HG02798 (cell line): ENCODE data around the gene VSIG10L.

Experiments
- ATAC-seq: cut with Tn5 transposase; IDR thresholded peaks from one replicate; pipeline ENCODE4 v1.9.1; 2021; ENCODE audit warnings: mild to moderate bottlenecking; ENCODE audit not compliant: unreplicated experiment, poor library complexity

VSIG10L gene

DNA sequence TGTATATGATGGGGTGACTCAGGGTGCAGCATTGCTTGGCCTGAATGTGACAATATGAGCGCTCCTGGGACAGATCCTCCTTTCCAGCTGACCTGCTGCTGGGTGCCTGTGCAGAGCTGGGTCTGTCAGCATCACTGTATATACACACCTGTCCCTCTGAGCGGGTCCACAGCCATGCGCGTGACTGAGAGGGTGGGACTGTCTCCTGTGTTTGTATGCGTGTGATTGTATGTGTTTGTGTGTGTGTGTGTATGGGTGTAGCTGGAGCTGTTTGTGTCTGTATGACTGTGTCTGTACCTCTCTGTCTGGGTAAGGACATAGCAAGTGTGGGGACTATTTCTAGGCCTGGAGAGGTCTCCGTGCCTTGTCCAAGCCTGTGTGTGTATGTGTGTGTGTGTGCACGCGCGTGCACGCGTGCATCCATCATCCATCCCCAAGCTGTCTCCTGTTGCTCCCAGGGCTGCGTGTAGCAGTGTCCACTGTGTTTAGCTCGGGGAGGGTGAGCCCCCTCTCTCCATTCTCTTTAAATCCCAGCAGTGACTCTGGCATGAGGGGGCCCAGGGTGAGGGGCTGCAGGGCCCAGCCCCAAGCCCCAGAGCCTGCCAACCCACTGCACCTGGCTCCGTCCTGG, 22.2 kb downstream of the VSIG10L start:
- ATAC-seq, result no peak

DNA sequence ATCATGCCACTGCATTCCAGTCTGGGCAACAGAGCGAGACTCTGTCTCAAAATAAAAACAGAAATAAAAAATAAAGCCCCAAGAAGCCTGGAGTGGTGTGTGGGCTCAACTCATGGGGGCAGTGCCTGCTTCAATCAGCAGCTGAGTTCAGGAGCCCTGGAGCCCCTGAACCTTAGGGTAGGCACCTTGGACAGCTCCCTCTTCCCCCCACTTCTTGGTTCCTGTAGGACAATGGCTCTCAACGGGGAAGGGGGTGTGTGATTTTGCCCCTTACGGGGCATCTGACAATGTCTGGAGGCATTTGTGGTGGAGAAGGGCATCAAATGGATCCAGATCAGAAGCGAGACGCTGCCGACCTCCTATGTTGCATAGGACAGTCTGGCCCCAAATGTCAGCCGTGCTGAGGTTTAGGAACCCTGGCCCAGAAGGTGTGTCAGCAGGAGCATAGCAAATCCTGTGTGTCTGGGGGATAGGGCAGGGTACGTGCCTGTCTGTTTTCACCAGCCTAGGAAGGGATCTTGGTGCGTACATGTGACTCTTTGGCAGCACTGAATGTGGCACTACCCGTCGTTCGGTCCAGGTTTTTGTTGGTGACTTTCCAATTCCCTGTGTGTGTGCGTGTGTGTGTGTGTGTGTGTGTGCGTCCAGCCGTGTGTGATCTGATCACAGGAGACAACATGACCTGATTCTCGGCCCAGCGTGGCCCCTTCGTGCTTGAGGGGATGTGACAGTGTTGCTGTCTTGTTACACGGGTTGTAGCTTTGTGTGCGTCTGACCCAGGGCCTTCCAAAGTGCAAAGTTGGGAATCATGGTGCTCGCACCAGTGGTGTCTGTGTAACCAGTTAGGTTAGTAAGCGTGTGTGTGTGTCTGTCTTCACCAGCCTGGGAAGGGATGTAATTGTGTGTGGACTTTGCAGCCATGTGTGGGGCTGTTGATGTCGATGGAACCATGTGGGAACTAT, 23.0 kb downstream of the VSIG10L start:
- ATAC-seq, result no peak

DNA sequence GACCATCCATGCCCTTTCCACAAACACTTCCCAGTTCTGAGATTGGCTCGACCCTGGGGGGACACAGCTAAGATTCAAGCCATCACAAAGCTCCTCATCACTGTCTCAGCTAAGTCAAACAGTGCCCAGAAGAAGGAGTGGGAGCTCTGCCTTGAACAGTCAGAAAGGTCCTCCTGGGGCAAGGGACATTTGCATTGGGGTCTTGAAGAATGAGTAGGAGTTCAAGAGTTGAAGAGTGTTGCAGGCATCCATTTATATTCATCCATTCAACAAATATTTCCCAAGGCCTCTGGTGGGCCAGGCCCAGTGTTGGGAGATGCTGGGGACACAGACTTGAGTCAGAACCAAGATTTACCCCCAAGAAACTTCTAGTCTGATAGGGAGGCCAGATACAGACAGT, 24.0 kb downstream of the VSIG10L start:
- no peak for ATAC-seq

DNA sequence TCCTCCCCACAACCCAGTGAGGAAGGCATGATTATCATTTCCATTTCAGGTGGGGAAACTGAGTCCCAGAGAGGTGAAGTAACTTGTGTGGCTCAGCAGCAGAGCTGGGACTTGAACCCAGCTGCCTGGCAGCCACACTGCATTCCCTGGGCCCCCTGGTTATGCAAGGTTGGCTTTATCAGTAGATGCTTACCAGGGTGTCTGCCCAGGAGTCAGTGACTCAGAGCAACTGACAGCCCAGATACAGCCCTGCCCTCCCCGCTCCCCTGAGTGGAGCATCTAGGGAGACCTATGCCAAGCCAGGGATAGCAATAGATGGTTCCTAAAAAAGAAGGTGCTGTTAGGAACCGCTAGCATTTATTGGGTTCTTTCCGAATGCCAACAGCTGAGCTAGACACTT, 24.6 kb downstream of the VSIG10L start:
- no peak for ATAC-seq

DNA sequence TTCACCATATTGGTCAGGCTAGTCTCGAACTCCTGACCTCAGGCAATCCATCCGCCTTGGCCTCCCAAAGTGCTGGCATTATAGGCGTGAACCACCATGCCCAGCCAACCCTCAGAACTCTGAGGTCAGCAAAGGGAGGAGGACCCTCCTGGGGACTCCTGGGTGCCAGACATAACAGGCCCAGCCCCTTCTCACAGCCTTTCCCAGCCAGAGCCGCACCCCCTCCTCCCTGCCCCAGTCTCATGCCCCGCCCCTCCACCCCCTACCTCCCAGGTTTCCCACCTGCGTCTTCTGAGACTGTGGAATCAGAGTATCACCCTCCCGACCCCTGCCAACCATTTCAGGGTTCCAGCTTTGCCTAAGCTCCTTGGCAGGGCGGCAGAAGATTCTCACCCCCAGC, 25.3 kb downstream of the VSIG10L start:
- no peak for ATAC-seq

DNA sequence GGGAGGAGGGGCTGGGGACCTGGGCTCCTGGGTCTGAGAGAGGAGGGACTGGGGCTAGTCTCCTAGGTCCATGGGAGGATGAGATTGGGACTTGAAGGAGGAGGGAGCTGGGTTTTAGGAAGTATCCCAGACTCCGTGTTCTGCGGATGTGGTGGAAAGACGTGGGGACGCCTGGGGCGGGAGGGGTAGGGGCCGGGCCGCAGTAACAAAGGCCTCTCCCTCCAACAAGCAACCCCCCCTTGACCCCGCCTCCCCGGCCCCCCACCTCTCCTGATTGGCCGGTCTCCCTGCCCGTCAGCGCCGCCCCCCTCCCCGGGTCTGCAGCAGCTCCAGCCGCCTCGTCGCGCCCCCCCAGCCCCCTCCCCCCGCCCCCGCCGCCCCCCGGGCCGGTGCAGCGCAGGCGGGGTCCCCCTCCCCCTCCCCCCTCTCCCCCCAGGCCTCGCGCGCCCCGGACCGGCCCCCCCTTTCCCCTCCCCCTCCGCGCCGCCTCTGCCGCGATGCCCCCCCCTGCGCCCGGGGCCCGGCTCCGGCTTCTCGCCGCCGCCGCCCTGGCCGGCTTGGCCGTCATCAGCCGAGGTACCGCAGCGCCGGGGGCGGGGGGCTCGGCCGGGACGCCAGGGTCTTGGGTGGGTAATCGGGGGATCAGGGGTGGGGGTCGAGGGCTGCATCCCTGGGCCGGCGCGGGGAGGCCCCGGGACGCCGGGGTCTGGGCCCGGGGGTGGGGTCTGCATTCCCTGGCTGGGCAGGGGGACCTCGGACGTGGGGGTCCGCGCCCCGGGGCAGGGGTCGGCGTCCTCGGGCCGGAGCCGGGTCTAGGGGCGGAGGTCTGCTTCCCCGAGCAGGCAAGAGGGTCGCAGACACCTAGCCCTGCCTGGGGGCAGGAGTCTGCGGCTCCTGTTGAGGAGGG, 30.3 kb downstream of the VSIG10L start, which contains the start of gene IGLON5:
Gene IGLON5, plus strand, starts transcription at position 294 of the 907 bp plus-strand sequence. Its CDS starts 204 bp downstream, at position 498.
- ATAC-seq, result no peak

DNA sequence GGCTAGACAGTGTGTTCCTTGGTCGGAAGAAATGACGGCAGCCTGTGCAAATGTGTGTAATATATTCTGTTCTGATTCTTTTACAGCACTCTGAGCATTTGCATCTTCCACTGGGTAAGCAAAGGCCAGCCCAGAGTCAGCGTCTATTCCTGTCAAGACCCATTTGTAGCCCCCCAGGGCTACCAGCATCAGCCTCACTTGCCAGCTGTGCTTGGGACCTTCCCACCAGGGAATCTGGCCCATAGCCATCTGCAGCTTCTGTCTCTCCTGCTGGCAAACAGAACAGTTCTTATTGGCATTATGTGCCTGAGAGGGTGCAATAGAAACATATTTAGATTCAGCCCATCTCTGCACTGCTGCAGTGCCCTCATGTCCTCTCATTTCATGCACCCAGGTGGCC, 36.5 kb downstream of the VSIG10L start:
- no peak for ATAC-seq

DNA sequence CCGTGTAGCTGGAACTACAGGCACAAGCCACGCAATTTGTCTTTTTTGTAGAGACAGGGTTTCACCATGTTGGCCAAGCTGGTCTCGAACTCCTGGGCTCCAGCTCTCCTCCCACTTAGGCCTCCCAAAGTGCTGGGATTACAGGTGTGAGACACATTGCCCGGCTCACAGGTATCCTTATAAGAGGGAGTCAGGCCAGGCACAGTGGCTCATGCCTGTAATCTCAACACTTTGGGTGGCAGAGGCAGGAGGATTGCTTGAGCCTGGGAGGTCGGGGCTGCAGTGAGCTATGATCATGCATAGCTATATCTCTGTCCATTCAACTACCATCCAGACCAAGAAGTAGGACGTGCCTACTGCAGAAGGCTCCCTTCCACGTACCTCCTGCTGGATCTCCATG, 40.7 kb downstream of the VSIG10L start:
- ATAC-seq, result no peak

DNA sequence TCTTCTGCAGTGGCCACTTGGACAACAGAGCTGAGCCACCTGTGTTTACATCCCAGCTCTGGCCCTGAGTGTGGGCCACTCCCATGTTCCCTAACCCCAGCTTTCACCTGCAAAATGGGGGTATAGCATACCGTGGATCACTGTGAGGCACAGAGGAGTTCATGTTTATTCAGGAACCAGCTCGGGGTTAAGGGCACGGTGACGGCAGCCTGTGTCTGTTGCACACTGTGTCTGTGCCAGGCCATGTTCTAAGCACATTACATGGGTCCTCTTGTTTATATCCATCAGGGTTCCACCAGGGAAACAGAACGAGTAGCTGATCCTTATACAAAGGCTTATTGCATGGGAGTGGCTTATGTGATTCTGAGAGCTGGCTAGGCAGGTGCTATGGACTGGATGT, 44.5 kb downstream of the VSIG10L start:
- no peak for ATAC-seq

DNA sequence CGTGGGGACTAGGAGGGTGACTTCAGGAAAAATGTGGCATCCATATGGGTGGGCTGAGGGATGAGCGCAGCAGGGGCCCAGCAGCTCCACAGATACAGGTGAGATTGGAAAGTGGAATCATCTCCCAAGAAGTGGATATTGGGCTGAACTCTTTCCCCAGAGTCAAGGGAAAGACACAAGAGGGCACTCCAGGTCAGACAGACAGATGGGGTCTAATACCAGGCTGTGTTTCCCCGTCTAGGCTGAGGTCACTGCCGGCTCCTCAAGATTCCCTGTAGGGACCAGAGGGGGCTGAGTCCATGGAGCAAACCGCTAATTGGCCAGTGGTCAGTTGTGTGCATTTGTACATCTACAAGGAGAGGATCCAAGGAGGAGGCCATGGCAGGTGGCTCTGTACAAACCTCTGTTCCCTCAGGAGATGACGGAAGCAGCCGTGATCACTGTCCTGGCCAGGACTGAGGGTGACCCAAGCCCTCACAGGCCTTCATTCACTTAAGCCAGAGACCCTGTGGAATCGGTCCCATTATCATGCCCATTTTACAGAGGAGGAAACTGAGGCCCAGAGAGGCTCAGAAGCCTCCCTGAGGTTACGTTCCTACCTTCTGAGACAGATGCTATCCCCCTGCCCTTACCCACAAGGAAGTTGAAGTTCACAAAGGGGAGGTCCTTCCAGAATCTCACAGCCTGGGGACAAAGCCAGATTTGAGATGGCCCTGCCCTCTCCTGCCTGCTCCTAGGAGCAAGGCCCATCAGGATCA, 45.4 kb downstream of the VSIG10L start:
- ATAC-seq, result no peak

DNA sequence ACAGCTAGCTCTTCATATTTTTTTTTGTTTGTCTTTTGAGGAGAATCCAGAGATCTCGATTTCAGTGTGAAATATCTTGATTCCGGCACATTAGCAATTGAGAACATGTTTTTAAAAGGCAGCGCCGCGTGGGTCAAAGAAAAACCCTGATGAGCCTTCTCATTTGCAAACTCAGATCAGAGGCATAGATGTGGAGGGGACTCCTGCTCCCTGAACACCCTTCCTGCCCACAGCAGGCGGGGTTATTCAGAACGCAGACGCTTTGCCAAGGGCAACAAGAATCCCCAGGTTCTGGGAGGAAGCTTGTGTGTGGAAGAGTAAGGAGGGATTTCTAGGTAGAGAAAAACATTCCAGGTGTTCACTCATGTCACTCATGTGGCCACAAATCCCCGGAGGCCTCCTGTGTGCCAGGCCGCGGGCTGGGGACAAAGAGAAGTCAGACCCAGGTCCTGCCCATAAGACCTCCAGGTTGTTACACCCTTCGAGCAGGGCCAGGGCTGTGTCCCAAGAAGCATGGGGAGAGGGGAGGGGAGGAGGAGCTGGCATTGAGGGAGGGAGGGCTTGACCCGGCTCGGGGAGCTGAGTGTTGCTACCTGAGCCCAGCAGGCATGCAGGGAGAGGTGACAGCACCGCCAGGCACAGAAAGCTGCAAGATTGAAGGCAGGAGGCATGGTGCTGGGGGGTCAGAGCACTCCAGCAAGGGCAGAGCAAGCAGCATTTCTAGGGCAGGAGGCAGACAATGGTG, 46.4 kb downstream of the VSIG10L start:
- ATAC-seq, result no peak

DNA sequence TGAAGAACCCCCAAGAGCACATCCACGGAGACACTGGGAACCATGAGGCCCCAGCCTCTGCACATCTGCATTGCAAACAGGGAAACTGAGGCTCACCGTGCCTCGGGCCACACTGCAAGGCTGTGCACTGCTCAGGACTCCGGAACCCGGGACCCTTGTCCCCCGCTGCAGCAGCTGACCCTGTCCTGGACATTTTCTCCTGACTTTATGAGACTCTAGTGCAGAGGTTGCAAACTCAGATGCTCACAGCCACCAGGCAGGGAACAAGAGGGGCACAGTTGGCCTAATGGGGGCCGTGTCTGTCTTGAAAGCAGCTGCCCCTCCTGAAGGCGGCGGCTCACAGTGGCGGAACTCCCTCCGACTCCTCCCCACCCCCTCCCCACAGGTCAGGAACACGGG, 47.0 kb downstream of the VSIG10L start:
- no peak for ATAC-seq

DNA sequence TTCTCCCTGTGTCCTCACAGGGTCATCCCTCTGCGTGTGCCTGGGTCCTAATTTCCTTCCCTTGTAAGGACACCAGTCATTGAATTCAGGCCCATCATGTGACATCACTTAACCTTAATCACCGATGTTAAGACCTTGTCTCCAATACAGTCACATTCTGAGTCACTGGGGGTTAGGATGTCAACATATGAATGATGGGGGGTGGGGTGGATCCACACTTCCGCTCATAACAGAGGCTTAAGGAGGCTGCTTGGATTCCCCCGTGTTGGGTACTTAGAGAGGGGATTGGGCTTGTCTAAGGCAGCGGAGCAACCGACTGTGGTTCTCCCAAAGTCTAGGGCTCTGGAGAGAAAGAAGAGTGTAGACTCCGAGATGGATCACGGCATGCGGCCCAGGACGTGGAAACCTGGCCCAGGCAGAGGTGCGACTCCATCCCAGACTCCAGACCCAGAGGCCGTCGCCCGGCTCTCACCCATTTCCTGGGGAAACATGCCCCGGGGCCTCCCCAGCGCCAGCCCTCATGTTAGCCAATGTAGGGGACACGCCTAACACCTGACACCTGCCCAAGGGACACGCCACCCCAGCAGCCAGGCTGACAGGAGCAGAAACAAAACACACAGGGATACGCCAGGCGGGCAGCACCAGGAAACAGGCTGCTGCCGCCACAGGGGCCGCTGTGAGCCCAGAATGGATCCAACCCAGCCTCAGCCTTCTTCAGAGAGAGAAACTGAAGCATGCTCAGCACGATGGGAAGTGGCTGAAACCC, 47.5 kb downstream of the VSIG10L start:
- ATAC-seq, result no peak

DNA sequence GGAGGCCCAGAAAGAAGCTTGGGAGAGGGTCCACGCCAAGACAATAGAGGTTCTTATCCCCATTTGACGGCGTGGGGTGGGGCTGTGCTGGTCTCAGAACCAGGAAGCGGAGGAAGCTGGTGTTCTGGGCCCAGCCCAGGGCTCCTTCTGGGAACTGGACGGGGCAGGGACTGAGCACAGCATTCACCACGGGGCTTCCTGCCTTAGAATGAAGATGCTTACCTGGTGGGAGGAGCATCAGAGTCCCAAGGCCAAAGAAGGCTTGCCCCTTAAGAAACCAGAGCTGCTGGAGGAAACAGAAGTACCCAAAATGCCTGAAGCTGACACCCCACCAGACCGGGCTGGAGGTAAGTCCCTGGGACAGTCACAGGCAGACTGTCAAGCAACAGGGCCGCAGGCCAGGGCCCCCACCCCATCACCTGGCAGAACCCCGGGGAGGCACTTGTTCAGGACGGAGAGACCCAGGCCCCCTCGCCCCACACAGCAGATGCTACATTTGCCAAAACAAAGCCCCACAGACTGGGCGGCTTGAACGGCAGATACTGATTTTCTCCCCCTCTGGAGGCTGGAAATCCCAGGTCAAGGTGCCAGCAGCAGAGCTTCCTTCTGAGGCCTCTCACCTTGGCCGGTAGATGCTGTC, 48.2 kb downstream of the VSIG10L start:
- no peak for ATAC-seq

DNA sequence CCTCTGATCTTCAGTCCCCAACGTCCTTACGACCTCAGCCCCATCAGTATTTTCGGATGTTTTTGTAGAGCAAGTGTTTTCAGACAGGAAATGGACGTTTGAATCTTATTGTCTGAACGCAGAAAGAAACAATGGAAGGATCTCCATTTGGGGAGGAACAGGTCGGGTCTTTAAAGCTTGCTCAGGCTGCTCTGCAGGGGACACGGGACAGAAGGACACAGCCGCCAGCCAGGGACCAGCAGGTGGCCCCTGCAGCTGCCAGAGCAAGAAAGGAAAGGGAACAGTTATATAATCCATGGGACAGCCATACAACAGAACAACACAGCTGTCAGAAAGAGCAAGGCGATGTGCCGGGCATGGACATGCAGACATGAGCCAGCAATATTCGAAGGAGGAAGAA, 49.0 kb downstream of the VSIG10L start:
- no peak for ATAC-seq

DNA sequence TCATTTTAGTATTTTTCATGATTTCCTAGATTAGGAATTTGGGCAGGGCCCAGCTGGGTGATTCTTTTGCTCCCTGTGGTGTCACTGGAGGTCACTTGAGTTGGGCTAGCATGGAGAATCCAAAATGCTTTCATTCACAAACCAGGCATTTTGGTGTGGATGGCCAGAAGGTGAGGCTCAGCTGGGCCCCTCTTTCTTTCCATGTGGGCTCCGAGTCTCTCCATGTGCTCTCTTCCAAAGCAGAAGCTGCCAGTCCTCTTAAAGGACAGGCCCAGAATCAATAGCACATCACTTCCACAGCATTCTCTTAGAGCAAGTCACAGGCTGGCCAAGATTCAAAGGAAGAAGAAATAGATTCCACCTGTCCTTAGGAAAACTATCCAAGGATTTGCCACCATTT, 52.3 kb downstream of the VSIG10L start:
- no peak for ATAC-seq

DNA sequence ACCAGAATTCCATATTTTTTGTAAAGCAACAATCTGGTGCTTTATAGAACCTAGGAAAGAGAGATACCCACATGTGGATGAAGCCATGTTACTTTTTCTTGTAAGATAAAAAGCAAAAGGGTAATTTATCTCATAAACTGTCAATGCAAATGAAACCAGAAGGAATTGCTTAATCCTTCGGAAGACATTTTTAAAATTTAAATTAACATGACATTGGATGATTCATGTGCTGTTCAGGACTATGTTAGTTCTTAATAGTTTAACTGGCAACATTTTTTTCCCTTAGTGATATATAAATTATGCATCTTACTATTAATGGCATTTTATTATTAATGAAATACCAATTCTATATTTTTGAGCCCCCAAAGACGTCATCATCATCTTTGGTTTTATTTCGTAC, 56.3 kb downstream of the VSIG10L start:
- no peak for ATAC-seq

DNA sequence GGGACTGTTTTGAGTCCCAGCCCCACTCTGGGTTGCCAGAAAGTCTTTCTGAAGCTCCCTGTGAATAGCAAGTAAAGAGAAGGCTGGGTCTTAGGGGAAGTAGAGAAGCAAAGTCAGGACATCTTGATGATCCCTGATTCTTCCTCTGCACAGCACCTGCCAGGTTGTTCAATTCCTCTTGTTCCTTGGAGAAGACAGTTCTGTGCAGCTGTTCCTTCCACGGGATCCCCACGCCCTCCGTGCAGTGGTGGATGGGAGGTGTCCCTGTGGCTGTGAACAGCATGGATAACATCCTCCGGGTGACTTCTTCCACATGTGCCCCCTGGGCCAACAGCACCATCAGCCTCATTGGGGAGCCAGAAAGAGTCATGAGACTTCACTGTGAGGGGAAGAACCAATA, 59.6 kb downstream of the VSIG10L start:
- ATAC-seq, result no peak
